GM21529 (cell line): ENCODE data around the gene TLE4.

ENCODE experiments used
- ATAC-seq: cut with Tn5 transposase; IDR thresholded peaks from one replicate; pipeline ENCODE4 v1.9.1; 2021; ENCODE audit not compliant: unreplicated experiment

Gene TLE4

GRCh38 chr9:79660615-79661014, 88.8 kb downstream of the TLE4 start:
- ATAC-seq, result no peak

- no peak for ATAC-seq
Measured at GRCh38 chr9:79661279-79661678, 89.5 kb downstream of the TLE4 start.

- ATAC-seq, result no peak
Measured at GRCh38 chr9:79661886-79662536, 90.2 kb downstream of the TLE4 start.

- ATAC-seq, result no peak
Measured at GRCh38 chr9:79662537-79662956, 90.8 kb downstream of the TLE4 start.

- ATAC-seq, result no peak
Measured at GRCh38 chr9:79663300-79663699, 91.5 kb downstream of the TLE4 start.

- ATAC-seq, result no peak
Measured at GRCh38 chr9:79663878-79664277, 92.1 kb downstream of the TLE4 start.

GRCh38 chr9:79664375-79664831, 92.6 kb downstream of the TLE4 start:
- ATAC-seq, result no peak

GRCh38 chr9:79665369-79665768, 93.6 kb downstream of the TLE4 start:
- no peak for ATAC-seq

GRCh38 chr9:79665931-79666330, 94.2 kb downstream of the TLE4 start:
- no peak for ATAC-seq

- no peak for ATAC-seq
Measured at GRCh38 chr9:79667120-79667519, 95.4 kb downstream of the TLE4 start.

- ATAC-seq, result no peak
Measured at GRCh38 chr9:79667817-79668436, 96.2 kb downstream of the TLE4 start.

GRCh38 chr9:79668956-79669355, 97.2 kb downstream of the TLE4 start:
- no peak for ATAC-seq

- no peak for ATAC-seq
Measured at GRCh38 chr9:79670269-79670961, 98.7 kb downstream of the TLE4 start.

- no peak for ATAC-seq
Measured at GRCh38 chr9:79671558-79671957, 99.8 kb downstream of the TLE4 start.

GRCh38 chr9:79672236-79672635, 100.5 kb downstream of the TLE4 start:
- no peak for ATAC-seq

- ATAC-seq, result no peak
Measured at GRCh38 chr9:79672891-79673290, 101.1 kb downstream of the TLE4 start.

- ATAC-seq, result peak; percentile 78
Measured at GRCh38 chr9:79673614-79674013, 101.8 kb downstream of the TLE4 start.

- peak; percentile 14 for ATAC-seq
Measured at GRCh38 chr9:79674052-79674777, 102.5 kb downstream of the TLE4 start.

GRCh38 chr9:79681576-79681975, 109.8 kb downstream of the TLE4 start:
- no peak for ATAC-seq

GRCh38 chr9:79682076-79682736, 110.4 kb downstream of the TLE4 start:
- no peak for ATAC-seq

GRCh38 chr9:79684059-79684458, 112.3 kb downstream of the TLE4 start:
- no peak for ATAC-seq
